Left hindlimb (tissue), 1 donor: ENCODE data around the gene PTCH2.
"Not testable (repeated sequence)": the region's sequence is repeated elsewhere in the genome, so short reads cannot be mapped to it uniquely, and the experiment has no call there.

Experiments
- DNase-seq: peaks from one replicate; pipeline ENCODE4 v3.0.0-alpha.2; 2018

The PTCH2 gene

DNA sequence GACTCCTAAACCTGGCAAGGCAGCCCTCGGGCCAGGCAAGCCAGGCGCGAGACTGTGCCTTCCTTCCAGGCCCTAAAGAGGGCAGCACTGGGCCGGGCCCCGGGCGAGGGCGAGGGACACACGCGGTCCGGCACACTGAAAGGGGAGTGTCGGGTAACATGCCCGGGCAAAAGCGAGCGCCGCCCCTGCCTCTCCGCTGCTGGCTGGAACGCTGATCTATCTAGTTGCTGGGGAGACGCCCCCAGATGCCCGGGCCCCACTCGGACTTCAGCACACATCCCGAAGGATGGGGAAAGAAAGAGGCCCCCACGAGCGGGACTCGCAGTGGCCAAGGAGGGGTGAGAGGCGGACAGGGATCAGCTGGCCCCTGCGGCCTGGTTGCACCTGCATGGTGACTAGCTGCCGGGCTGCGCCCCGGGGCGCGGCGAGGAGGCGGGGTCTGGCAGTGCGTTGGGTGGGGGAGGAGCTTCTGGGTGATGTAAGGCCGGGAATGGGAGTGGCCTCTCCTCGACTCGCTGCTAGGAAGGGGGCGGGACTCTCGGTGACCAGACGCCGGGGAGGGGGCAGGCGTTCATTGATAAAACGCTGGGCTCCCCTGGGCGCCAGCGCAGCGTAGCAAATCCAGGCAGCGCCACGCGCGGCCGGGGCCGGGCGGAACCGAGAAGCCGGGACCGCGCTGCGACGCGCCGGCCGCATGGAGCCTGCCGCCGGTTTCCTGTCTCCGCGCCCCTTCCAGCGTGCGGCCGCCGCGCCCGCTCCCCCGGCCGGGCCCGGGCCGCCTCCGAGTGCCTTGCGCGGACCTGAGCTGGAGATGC is 43.1 kb downstream of the PTCH2 start, which contains the start of gene PLK3:
TSS of gene PLK3 (plus strand) at position 608 of the 815 bp plus-strand sequence. CDS start at position 695, 87 bp downstream.
- peak; percentile 98 for DNase-seq

GRCh38 chr1:44798481-44799365 is 44.3 kb downstream of the PTCH2 start:
- peak; percentile 23 for DNase-seq

- DNase-seq, result not testable (repeated sequence)
Observed at GRCh38 chr1:44797886-44798285, 45.2 kb downstream of the PTCH2 start.

- no peak for DNase-seq
Observed at GRCh38 chr1:44792736-44793502, 50.1 kb downstream of the PTCH2 start.

DNA sequence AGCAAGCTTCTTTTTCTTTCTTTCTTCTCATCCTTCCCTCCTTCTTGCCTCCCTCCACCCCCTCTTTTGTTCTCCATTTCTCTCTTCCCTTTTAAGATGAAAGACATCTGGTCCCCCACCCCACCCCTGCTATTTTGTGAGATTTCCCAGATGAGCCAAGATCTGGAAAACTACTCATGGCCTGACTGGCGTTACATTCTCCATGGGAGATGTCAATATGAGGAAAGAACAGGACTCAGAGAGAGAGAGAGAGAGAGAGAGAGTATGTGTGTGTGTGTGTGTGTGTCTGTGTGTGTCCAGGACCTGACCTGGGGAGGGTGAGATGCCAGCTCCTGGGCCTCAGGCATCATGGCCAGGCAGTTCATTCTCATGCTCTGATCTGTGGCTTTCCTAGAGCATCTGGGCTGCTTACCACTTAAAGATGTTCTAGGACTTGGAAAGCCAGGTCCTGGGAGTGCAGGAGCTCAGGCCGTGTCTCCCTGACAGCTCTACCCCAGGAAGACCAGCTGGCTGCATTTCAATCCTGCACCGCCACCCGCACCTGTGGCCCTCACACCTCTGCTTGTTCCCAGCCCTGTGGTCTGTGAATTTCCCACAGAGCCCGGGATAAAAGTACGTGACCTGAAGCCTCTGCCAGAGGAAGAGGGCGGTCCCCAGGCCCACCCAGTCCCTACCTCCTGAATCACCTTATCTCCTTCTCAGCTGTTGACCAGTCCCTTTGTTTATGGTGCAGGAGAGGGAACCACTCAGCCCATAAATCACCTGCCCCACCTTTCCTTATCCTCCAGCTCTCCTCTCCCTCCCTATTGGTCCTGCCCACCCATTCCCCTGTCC is 51.9 kb downstream of the PTCH2 start:
- DNase-seq, result peak; percentile 39

DNA sequence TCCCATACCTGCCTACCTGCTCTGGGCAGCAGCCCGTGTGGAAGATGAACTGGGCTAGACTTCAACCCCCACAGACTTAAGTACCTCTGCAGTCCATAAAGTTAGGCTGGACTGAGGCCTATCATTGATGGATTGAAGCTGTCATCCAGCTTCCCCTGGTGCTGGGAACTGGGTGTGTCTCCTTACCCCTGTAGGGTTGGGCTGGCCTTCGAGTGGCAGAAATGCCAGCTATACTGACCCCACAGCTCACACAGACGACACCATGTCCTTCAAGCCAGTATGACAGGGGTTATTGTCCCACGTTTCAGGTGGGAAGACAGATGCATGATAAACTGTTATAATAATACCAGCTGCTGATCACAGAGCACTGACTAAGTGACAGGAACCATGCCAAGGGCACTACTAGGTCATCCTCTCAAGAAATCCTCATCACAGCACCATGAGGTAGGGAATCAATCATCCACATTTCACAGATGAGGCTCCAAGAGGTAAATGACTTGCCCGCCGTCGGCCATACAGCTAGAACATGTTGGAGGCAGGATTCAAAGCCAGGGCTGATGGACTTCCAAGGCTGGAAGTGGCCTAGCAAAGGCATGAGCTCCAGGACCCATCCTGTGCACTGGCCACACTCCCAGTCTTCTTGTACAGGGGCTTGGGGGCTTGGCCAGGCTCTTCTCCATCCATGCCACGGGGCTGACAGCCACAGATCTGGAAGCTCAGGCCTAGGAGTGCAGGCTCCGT is 54.8 kb downstream of the PTCH2 start, which contains the start of gene BEST4:
TSS of gene BEST4 (minus strand) at position 51 of the 741 bp plus-strand sequence. CDS start 465 bp downstream, outside the sequence.
- DNase-seq, result no peak

DNA sequence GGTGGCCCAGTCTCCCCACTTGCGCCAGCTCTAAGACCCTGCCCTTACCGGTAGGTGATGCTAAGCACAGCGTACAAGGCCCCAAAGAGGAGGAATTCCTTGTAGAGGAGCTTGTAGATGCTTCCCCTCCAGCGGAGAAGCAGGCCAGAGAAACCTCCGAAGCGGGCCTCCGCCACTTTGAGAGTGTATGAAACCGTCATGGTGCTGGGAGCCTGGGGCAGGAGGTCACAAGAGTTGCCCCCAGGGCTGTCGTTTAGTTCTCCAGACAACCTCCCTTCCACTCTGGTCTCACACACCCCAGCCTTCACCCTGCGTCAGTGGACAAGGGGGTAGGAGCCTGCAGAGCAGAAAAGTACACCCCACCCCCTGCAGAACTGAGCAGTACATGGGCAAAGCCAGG is 55.5 kb downstream of the PTCH2 start:
- DNase-seq, result no peak

DNA sequence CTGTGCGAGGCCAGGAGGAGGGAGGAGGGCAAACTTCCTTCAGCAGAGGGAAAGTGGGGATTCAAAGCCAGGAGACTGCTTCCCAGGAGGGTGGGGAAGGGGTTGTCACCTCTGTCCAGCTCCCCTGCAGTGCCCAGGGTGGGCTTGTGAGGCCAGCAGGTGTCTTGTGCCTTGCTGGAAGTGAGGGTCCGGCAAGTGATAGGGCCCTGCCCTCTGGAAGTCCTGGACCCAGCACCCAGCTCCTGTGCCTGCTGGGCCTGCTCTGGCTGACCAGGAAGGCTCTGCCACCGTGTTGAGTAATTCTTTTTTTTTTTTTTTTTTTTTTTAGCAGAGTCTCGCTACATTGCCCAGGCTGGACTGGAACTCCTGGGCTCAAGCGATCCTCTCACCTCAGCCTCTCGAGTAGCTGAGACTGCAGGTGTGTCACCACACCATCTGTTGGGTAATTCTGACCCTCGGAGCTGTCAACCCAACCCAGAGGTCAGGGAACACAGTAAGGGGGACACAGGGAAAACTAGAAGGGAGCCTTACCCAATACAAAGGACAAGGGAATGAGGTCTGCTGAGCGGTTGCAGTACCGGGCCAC is 56.1 kb downstream of the PTCH2 start:
- DNase-seq, result peak; percentile 28

DNA sequence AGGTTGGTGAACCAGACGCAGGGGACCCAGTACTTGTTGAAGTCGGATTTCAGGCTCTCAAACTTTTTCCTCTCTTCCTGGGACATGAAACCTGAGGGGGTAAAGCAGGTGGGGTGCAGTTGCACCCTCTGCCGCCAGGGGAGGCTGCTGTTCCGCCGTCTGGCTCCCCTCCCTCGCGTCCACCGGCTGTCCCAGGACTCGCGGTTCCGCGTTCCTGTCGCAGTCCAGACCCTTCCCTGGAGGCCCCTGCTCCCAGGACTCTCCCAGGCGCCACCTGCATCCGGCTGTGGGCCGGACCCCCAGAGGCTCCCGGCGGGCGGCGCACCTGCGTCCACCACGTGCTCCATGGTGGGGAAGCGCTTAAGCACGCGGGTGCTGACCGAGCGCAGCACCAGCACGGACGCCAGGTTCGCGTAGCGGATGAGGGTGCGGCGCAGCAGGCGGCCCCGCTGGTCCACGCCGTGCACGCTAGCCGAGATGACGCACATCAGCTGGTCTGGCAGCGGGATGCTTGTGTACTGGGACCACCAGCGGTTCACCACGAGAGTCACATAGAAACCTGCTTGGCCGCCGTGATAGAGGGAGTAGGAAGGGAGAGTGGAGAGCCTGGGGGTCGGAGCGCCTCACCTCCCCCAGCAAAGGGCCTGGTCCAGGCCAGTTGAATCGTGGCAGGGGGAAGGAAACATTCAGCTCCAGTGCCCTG is 56.8 kb downstream of the PTCH2 start:
- DNase-seq, result peak; percentile 73

DNA sequence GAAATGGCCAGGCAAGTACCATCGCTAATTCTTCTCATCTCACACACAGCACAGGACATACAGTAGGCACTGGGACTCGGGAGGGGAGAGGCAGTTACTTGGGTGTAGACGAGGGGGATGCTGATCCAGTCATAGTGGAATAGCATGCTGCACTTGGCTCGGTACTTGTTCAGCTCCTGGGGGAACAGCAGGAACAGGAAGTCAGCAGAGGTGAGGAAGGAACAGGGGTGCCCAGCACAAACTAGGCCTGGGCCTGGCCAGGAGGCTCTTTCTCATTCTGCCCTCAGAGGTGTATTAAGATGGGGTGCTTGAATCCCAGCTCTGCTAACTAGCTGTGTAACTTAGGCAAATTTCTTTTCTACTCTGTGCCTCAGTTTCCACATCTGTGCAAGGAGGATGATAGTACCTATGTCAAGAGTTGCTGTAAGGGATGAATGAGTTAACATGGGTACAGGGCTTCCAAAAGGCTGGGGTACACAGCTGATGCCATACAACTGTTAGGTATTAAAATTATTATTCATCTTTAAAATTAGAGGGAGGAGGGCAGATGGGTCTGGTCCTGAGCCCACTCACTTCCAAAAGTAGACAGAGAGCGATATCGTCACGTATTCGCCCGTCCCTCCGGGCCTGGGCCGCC is 57.4 kb downstream of the PTCH2 start:
- no peak for DNase-seq

DNA sequence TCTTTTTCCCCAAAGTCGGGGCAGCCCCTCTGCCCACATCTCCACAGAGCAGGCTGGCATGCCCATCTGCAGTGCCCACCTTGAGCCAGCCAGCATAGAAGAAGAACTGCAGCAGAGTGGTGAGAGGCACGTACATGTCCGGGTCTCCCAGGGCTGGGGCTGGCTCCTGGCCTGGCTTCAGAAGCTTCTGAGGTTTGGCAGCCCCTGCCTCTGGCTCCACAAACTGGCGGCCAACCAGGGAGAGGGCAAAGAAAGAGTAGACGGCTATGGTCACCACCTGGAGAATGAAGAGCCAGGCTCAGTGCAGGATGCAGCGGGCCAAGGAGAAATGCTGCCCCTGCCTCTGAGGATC is 58.0 kb downstream of the PTCH2 start:
- no peak for DNase-seq

- DNase-seq, result no peak
Observed at GRCh38 chr1:44784094-44785028, 58.7 kb downstream of the PTCH2 start.

DNA sequence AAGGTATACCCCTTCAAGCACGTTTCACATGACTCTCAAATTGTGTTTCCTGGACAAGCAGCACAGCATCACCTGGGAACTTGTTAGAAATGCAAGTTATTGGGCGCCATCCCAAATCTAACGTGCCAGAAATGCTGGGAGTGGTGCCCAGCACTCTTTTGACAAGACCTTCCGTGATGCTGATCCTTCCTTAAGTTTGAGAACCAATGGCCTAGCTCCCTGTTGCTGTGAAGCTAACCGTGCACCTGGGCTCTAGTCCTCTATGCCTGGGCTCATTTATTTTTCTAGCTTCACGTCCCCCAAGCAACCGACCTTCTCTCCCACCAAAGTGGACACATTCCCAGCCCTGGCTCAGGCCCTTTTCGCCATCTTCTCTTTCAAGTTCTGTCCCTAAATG is 59.4 kb downstream of the PTCH2 start:
- no peak for DNase-seq

GRCh38 chr1:44780583-44781121 is 62.4 kb downstream of the PTCH2 start:
- DNase-seq, result no peak

DNA sequence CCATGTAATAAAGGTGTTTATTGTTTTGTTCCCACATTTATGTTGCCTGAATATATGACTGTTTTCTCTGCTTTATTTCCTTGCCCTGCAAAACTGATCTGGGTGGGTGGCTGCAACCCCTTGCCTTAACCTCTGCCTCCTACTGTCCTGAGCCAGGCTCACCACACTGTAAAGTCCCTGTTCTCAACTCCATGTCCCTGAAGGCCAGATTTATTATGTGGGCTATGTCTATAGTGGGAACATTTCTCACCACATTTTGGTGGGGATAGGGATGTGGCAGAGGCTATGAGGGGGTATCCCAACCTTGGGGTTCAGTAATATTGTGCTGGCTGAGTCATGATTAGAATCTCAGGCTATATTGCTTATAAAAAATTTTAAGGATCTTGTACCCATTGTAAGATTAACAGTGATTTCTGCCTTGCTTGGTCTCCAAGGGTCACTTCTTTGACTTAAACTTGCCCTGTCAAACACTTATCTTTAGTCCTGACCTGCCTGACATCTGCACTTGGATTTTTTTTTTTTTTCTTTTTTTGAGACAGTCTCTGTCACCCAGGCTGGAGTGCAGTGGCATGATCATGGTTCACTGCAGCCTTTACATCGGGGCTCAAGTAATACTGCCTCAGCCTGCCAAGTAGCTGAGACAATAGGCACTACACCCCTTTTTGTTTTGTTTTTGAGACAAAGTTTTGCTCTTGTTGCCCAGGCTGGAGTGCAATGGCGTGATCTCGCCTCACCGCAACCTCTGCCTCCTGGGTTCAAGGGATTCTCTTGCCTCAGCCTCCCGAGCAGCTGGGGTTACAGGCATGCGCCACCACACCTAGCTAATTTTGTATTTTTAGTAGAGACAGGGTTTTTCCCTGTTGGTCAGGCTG is 64.1 kb downstream of the PTCH2 start:
- no peak for DNase-seq

DNA sequence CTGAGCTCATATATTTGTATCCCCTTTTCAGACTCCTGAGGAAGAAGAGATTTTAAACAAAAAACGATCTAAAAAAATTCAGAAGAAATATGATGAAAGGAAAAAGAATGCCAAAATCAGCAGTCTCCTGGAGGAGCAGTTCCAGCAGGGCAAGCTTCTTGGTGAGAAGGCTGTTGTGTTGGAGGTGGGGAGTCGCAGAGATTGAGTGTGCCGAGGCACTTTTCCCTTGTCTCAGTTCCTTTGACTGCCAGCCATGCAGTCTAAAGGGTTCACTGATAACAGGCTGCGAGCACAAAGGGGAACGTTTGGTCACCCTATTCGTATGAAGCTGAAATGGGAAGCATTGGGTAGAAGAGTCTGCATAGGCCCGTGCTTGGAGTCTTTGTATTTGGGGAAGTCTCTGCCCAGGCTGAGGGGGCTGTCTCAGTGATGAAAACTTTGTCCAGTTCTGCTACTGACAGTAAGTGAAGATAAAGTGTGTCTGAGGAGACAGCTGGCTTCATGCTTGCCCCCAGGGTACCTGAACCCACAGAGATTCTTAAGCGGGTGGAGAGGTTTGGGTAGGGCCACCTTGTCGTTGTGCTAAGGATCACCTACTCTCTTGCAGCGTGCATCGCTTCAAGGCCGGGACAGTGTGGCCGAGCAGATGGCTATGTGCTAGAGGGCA is 65.0 kb downstream of the PTCH2 start:
- no peak for DNase-seq

- no peak for DNase-seq
Observed at GRCh38 chr1:44777547-44777946, 65.5 kb downstream of the PTCH2 start.
